Endothelial cell of umbilical vein (primary cell): ENCODE results near the gene TRPM1. TPM values are rescaled to one million over a fixed set of nuclear protein-coding genes. Genes with fewer than 3 reads are reported as not detected.

Source experiments
- BruUV-seq: library from RNA; stranded (reverse); fragments of 400-500 nt; replicated peaks from 2 replicates; lab custom pipeline; 2021; lab: Mats Ljungman, UMichigan
- CTCF ChIA-PET: fragments of 300-600, 350-600 bp; sonication (Branson Sonifier 250); formaldehyde crosslinking; loops from one replicate; lab custom pipeline; 2021; ENCODE audit warnings: antibody characterized with exemption, inconsistent platforms; lab: Charles Lee
- POLR2A ChIA-PET: fragments of 300-600, 350-600 bp; sonication (Branson Sonifier 250); formaldehyde crosslinking; loops from one replicate; lab custom pipeline; 2021; ENCODE audit warnings: antibody characterized with exemption, inconsistent platforms; lab: Charles Lee
- DNase-seq: peaks from one replicate; pipeline ENCODE4 v3.0.0-alpha.2; 2011; ENCODE audit warnings: low read depth, low spot score
- FAIRE-seq: peaks from 2 replicates; lab custom pipeline; 2011; peaks lifted over from hg19 to GRCh38; lab: Jason Lieb, UNC
- H2AFZ ChIP-seq: 2 replicates; pipeline ENCODE4 v1.6.0; 2012; ENCODE audit warnings: low read depth, low read length, control low read depth, inconsistent platforms
- H3K27ac ChIP-seq: 2 replicates; pipeline ENCODE4 v1.5.1; 2011; ENCODE audit warnings: low read depth, mild to moderate bottlenecking, control low read depth, low read length, moderate library complexity; ENCODE audit not compliant: insufficient read depth
- H3K27me3 ChIP-seq, 2 experiments: 2 replicates each; pipeline versions ENCODE4 v1.6.0 to v1.6.1; 2011; ENCODE audit warnings: low read length in 2 of 2, mixed read lengths in 1 of 2; ENCODE audit not compliant: control insufficient read depth in 2 of 2, insufficient read depth in 2 of 2
- H3K36me3 ChIP-seq, 2 experiments: 2 replicates in 1 of 2; 3 replicates in 1 of 2; pipeline ENCODE4 v1.5.1; 2011; ENCODE audit warnings: low read length in 2 of 2, mild to moderate bottlenecking in 1 of 2, moderate library complexity in 1 of 2; ENCODE audit not compliant: control insufficient read depth in 2 of 2, insufficient read depth in 2 of 2; ENCODE audit errors: extremely low read depth in 1 of 2
- H3K4me1 ChIP-seq: 3 replicates; pipeline ENCODE4 v1.5.1; 2011; ENCODE audit warnings: mild to moderate bottlenecking, low read length; ENCODE audit not compliant: control insufficient read depth, insufficient read depth; ENCODE audit errors: extremely low read depth
- H3K4me2 ChIP-seq: 2 replicates; pipeline ENCODE4 v1.6.1; 2011; ENCODE audit warnings: low read length, control low read depth, mixed read lengths; ENCODE audit not compliant: insufficient read depth
- H3K4me3 ChIP-seq, 3 experiments: fragments of 200-600 bp in 1 of 3; sonication (generic), shearing (Covaris generic) in 1 of 3; replicated peaks in 1 of 3; 2 replicates each; pipeline ENCODE4 v1.5.1; 2011 to 2016; ENCODE audit warnings: control low read depth in 3 of 3, low read length in 3 of 3, mild to moderate bottlenecking in 2 of 3, inconsistent platforms in 1 of 3, low read depth in 1 of 3, moderate library complexity in 1 of 3; ENCODE audit not compliant: insufficient read depth in 1 of 3
- H3K79me2 ChIP-seq: 2 replicates; pipeline ENCODE4 v1.6.0; 2012; ENCODE audit warnings: low read length, inconsistent platforms; ENCODE audit not compliant: control insufficient read depth, insufficient read depth
- H3K9ac ChIP-seq: replicated peaks from 2 replicates; pipeline ENCODE3; 2011; ENCODE audit warnings: low read length, control low read depth; ENCODE audit not compliant: insufficient read depth; ENCODE audit errors: extremely low read depth
- H3K9me1 ChIP-seq: replicated peaks from 3 replicates; pipeline ENCODE4 v1.6.0; 2011; ENCODE audit warnings: mild to moderate bottlenecking, low read length; ENCODE audit not compliant: control insufficient read depth, insufficient read depth; ENCODE audit errors: extremely low read depth
- H3K9me3 ChIP-seq: replicated peaks from 2 replicates; pipeline ENCODE4 v1.5.1; 2012; ENCODE audit warnings: low read length, inconsistent platforms; ENCODE audit not compliant: control insufficient read depth, insufficient read depth
- H4K20me1 ChIP-seq: replicated peaks from 2 replicates; pipeline ENCODE3; 2011; ENCODE audit warnings: mild to moderate bottlenecking, low read length; ENCODE audit not compliant: control insufficient read depth, insufficient read depth; ENCODE audit errors: extremely low read depth
- EZH2 ChIP-seq: IDR thresholded peaks from 2 replicates; pipeline ENCODE4 v1.6.1; 2012; ENCODE audit warnings: borderline replicate concordance, low read depth, mild to moderate bottlenecking, moderate library complexity, low read length, inconsistent platforms; ENCODE audit not compliant: severe bottlenecking
- FOS ChIP-seq: IDR thresholded peaks from 2 replicates; pipeline ENCODE4 v1.6.1; 2011; ENCODE audit warnings: mild to moderate bottlenecking, low read length, moderate library complexity, borderline replicate concordance; ENCODE audit not compliant: insufficient read depth
- GATA2 ChIP-seq: IDR thresholded peaks from 2 replicates; pipeline ENCODE4 v1.7.0; 2011; ENCODE audit warnings: low read depth, mild to moderate bottlenecking, moderate library complexity, mixed read lengths, low read length; ENCODE audit not compliant: insufficient read length, insufficient read depth
- JUN ChIP-seq: IDR thresholded peaks from 2 replicates; pipeline ENCODE4 v1.6.1; 2011; ENCODE audit warnings: borderline replicate concordance, low read depth; ENCODE audit not compliant: insufficient read length, insufficient read depth
- MYC ChIP-seq: IDR thresholded peaks from one replicate; pipeline ENCODE4 v1.6.1; 2011; ENCODE audit warnings: mild to moderate bottlenecking, low read depth, low read length
- POLR2A ChIP-seq: IDR thresholded peaks from 2 replicates; pipeline ENCODE4 v1.6.1; 2012; ENCODE audit warnings: low read depth, mild to moderate bottlenecking, control low read depth, low read length
- POLR2AphosphoS5 ChIP-seq: IDR thresholded peaks from 2 replicates; pipeline ENCODE4 v1.6.1; 2012; ENCODE audit warnings: low read depth, mild to moderate bottlenecking, control low read depth, low read length, moderate library complexity; ENCODE audit not compliant: insufficient read depth
- dilution Hi-C: fragments of 300-500 bp; cut with MboI; formaldehyde crosslinking; loops from one replicate; pipeline ENCODE4 v1.15.0; 2019; ENCODE audit warnings: low sequenced_read_pairs; ENCODE audit not compliant: extremely low pct_ligation_motif_present
- intact Hi-C: fragments of 100-400 bp; cut with micrococcal nuclease; formaldehyde crosslinking; loops from one replicate; pipeline ENCODE4 v1.10.0; 2022
- polyA plus RNA-seq, 4 experiments: library from polyadenylated mRNA; depleted of rRNA in 3 of 4; stranded (reverse) in 3 of 4; unstranded in 1 of 4; fragments of >200 nt; gene quantifications; 2 replicates each; pipeline versions ENCODE4 v1.2.1 to v1.2.3, GENCODE V29; 2011 to 2012; ENCODE audit warnings: missing spikeins in 1 of 4
- total RNA-seq: library from RNA; stranded (reverse); gene quantifications from 2 replicates; pipeline ENCODE4 v1.2.3, GENCODE V29; 2021
- TF ChIP-seq, protein P1 (sequence below): IDR thresholded peaks from 2 replicates; pipeline ENCODE4 v1.6.1; 2011; ENCODE audit not compliant: insufficient read depth, insufficient read length

The TRPM1 gene
- total and polyA plus RNA-seq, 2 donors (not counting 3 experiments of a cell fraction or from before 2014, with no cell fraction given), result 0.19 TPM; not detected in 1

DNA sequence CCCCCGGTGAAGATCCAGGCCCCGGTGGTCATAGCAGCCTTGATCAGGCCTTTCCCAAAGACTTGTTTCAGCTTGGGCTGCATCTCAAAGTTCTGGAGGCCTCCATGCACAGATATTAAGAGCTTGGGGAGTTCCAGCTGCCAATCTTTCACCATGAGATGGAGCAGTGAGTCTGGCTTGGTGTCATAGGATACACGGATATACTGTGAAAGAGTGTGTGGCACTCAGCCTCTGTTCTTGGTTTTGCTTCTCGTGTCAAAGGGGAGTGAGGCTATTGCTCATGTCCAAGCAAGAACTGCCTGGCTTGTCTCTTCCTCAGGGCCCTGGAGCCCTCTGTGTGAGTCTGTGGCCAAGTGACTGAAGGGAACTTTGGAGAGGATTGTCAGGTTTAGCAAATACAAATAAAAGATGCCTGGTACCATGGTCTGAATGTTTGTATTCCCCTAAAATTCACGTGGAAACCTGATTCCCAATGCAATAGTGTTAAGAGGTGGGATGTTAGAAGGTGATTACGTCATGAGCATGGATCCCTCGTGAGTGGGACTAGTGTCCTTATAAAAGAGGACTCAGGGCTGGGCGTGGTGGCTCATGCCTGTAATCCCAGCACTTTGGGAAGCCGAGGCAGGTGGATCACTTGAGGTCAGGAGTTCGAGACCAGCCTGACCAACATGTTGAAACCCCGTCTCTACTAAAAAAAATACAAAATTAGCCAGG is 33.5 kb downstream of the TRPM1 start:
- H3K79me2 ChIP-seq, result no peaks in the 10 kb centered on the region
- ChIA-PET POLR2A (no interaction called here), CTCF (interaction anchor here (0.6 kb wide), 1 partner anchor 406 kb away, joined by 3 read pairs; no protein-coding TSS in a partner anchor)
- DNase-seq, result no peak
- TF ChIP-seq, protein P1, sequence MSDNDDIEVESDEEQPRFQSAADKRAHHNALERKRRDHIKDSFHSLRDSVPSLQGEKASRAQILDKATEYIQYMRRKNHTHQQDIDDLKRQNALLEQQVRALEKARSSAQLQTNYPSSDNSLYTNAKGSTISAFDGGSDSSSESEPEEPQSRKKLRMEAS, result no peak
- TF ChIP-seq JUN (no peak), EZH2 (no peak), FOS (no peak), MYC (no peak), POLR2A (no peak), GATA2 (no peak), POLR2AphosphoS5 (no peak)
- peaks cover 0 to 6% of the 10 kb centered on the region in 2 experiments for H3K27me3 ChIP-seq
- H3K9me1 ChIP-seq, result no peaks in the 10 kb centered on the region
- dilution Hi-C loops (no loop called here), intact Hi-C loops (no loop called here)
- H3K9ac ChIP-seq, result no peak overlapping the region
- no peaks in the 10 kb centered on the region for H4K20me1 ChIP-seq
- no peaks in the 10 kb centered on the region for H3K9me3 ChIP-seq
- H3K4me3 ChIP-seq, result no peak overlapping the region
- H2AFZ ChIP-seq, result no peak overlapping the region
- no peak overlapping the region for H3K27ac ChIP-seq
- H3K36me3 ChIP-seq, result no peaks in the 10 kb centered on the region
- no TSS peak for BruUV-seq
- H3K4me1 ChIP-seq, result no peaks in the 10 kb centered on the region
- FAIRE-seq, result no peak
- no peak overlapping the region for H3K4me2 ChIP-seq
